ENCODE data around the gene PPIL3. TPM values are rescaled to one million over a fixed set of nuclear protein-coding genes. Genes with fewer than 3 reads are reported as not detected.

PPIL3 gene
- total and polyA plus RNA-seq, 2 experiments from 2014 or later = 42.9 to 54.0 TPM

DNA sequence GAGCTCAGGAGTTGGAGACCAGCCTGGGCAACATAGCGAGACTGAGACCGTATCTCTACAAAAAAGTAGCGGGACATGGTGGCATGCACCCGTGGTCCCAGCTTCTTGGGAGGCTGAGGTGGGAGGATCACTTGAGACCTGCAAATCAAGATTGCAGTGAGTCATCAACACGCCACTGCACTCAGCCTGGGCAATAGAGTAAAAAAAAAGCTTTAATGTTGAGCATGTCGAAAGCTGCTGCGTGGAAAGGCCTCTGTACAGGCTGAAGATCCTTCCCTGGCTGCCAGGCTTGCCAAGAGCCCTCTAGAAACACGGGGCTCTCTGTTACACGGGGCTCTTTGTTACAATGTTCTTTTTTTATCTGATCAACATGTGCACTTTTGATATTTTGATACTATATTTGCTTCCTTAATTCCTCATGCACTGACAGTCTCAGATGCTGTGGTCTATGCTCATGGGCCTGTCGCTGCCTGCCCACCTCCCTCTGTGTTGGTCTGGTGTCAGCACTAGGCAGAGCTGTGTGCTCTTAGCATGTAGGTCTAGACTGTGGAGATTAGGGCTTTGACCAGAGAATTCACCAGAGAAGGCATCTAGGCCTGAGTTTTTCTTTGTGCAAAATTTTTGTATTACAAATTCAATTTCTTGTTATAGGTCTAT is 43.1 kb downstream of the PPIL3 start (continued):
- TF ChIP-seq, protein P1, sequence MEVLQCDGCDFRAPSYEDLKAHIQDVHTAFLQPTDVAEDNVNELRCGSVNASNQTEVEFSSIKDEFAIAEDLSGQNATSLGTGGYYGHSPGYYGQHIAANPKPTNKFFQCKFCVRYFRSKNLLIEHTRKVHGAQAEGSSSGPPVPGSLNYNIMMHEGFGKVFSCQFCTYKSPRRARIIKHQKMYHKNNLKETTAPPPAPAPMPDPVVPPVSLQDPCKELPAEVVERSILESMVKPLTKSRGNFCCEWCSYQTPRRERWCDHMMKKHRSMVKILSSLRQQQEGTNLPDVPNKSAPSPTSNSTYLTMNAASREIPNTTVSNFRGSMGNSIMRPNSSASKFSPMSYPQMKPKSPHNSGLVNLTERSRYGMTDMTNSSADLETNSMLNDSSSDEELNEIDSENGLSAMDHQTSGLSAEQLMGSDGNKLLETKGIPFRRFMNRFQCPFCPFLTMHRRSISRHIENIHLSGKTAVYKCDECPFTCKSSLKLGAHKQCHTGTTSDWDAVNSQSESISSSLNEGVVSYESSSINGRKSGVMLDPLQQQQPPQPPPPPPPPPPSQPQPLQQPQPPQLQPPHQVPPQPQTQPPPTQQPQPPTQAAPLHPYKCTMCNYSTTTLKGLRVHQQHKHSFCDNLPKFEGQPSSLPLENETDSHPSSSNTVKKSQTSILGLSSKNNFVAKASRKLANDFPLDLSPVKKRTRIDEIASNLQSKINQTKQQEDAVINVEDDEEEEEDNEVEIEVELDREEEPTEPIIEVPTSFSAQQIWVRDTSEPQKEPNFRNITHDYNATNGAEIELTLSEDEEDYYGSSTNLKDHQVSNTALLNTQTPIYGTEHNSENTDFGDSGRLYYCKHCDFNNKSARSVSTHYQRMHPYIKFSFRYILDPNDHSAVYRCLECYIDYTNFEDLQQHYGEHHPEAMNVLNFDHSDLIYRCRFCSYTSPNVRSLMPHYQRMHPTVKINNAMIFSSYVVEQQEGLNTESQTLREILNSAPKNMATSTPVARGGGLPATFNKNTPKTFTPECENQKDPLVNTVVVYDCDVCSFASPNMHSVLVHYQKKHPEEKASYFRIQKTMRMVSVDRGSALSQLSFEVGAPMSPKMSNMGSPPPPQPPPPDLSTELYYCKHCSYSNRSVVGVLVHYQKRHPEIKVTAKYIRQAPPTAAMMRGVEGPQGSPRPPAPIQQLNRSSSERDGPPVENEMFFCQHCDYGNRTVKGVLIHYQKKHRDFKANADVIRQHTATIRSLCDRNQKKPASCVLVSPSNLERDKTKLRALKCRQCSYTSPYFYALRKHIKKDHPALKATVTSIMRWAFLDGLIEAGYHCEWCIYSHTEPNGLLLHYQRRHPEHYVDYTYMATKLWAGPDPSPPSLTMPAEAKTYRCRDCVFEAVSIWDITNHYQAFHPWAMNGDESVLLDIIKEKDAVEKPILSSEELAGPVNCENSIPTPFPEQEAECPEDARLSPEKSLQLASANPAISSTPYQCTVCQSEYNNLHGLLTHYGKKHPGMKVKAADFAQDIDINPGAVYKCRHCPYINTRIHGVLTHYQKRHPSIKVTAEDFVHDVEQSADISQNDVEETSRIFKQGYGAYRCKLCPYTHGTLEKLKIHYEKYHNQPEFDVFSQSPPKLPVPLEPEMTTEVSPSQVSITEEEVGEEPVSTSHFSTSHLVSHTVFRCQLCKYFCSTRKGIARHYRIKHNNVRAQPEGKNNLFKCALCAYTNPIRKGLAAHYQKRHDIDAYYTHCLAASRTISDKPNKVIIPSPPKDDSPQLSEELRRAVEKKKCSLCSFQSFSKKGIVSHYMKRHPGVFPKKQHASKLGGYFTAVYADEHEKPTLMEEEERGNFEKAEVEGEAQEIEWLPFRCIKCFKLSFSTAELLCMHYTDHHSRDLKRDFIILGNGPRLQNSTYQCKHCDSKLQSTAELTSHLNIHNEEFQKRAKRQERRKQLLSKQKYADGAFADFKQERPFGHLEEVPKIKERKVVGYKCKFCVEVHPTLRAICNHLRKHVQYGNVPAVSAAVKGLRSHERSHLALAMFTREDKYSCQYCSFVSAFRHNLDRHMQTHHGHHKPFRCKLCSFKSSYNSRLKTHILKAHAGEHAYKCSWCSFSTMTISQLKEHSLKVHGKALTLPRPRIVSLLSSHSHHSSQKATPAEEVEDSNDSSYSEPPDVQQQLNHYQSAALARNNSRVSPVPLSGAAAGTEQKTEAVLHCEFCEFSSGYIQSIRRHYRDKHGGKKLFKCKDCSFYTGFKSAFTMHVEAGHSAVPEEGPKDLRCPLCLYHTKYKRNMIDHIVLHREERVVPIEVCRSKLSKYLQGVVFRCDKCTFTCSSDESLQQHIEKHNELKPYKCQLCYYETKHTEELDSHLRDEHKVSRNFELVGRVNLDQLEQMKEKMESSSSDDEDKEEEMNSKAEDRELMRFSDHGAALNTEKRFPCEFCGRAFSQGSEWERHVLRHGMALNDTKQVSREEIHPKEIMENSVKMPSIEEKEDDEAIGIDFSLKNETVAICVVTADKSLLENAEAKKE (CRISPR knock-in tag; IDR thresholded peaks at IDR 0.05) = no peak
- TF ChIP-seq ZNF114 (CRISPR knock-in tag; IDR thresholded peaks at IDR 0.05) = no peak
- TF ChIP-seq, protein P2, sequence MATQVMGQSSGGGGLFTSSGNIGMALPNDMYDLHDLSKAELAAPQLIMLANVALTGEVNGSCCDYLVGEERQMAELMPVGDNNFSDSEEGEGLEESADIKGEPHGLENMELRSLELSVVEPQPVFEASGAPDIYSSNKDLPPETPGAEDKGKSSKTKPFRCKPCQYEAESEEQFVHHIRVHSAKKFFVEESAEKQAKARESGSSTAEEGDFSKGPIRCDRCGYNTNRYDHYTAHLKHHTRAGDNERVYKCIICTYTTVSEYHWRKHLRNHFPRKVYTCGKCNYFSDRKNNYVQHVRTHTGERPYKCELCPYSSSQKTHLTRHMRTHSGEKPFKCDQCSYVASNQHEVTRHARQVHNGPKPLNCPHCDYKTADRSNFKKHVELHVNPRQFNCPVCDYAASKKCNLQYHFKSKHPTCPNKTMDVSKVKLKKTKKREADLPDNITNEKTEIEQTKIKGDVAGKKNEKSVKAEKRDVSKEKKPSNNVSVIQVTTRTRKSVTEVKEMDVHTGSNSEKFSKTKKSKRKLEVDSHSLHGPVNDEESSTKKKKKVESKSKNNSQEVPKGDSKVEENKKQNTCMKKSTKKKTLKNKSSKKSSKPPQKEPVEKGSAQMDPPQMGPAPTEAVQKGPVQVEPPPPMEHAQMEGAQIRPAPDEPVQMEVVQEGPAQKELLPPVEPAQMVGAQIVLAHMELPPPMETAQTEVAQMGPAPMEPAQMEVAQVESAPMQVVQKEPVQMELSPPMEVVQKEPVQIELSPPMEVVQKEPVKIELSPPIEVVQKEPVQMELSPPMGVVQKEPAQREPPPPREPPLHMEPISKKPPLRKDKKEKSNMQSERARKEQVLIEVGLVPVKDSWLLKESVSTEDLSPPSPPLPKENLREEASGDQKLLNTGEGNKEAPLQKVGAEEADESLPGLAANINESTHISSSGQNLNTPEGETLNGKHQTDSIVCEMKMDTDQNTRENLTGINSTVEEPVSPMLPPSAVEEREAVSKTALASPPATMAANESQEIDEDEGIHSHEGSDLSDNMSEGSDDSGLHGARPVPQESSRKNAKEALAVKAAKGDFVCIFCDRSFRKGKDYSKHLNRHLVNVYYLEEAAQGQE (IDR thresholded peaks at IDR 0.05; ENCODE audit: unreplicated experiment) = no peak

DNA sequence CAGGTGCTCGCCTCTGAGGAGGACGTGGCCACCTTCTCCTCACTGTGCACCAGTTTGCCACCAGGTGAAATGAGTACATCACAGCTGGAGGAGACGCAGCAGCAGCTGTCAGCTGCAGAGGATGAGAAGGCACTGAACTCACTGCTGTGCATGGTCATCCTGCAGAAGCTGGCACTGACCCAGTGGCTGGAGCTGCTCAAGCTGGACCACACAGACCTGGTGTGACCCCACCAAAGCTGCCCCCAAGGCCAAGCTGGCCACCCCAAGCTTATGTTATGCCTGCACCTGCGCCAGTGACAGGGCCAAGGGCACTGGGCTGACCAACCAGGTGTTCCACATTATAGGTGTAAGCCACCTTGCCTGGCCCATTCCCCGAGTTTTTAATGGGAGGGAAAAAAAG is 43.7 kb downstream of the PPIL3 start:
- no peak for DNase-seq (ENCODE audit: low spot score)
- Histone ChIP-seq H3F3A (replicated peaks; ENCODE audit: low read depth) (no peaks in the 10 kb centered on the region), H3K4me3 (no peak overlapping the region), H3K4me1 (ENCODE audit: insufficient read depth) (no peaks in the 10 kb centered on the region), H3K36me3 (ENCODE audit: insufficient read depth) (no peaks in the 10 kb centered on the region), H3K79me2 (replicated peaks; ENCODE audit: insufficient read depth) (no peaks in the 10 kb centered on the region), H3K4me2 (no peak overlapping the region), H3K9me2 (ENCODE audit: insufficient read depth) (no peaks in the 10 kb centered on the region), H3K27me3 (ENCODE audit: insufficient read depth) (no peaks in the 10 kb centered on the region), H2AFZ (no peak overlapping the region), H4K20me1 (replicated peaks; ENCODE audit: insufficient read depth) (no peaks in the 10 kb centered on the region; the same call in 1 of the 2 replicates), H3K27ac (ENCODE audit: low read depth) (no peak overlapping the region)
- no peaks in the 10 kb centered on the region for H3K36me3 Mint-ChIP-seq (ENCODE audit: low read depth)
- no peaks in the 10 kb centered on the region for H3K4me1 Mint-ChIP-seq
- no peak overlapping the region for H3K4me3 Mint-ChIP-seq
- H3K9me3 Mint-ChIP-seq = no peaks in the 10 kb centered on the region
- no peak overlapping the region for H3K27ac Mint-ChIP-seq
- ATAC-seq = no peak
- H3K27me3 Mint-ChIP-seq (ENCODE audit: insufficient read depth, low read depth, poor library complexity) = peaks cover 2% of the 10 kb centered on the region
- TF ChIP-seq, protein P1 (CRISPR knock-in tag; IDR thresholded peaks at IDR 0.05) = no peak
- TF ChIP-seq ZNF114 (CRISPR knock-in tag; IDR thresholded peaks at IDR 0.05) (no peak), POLR2AphosphoS5 (IDR thresholded peaks at IDR 0.05; ENCODE audit: low read depth) (no peak), ZNF331 (CRISPR knock-in tag; IDR thresholded peaks at IDR 0.05; ENCODE audit: low read depth) (no peak)
